HG03378 (cell line): ENCODE data around the gene FKBP8.
"Not testable (repeated sequence)": the region's sequence is repeated elsewhere in the genome, so short reads cannot be mapped to it uniquely, and the experiment has no call there.

Experiments
- ATAC-seq: cut with Tn5 transposase; IDR thresholded peaks from one replicate; pipeline ENCODE4 v1.9.1; 2021; ENCODE audit warnings: mild to moderate bottlenecking, moderate library complexity; ENCODE audit not compliant: unreplicated experiment

Gene FKBP8

DNA sequence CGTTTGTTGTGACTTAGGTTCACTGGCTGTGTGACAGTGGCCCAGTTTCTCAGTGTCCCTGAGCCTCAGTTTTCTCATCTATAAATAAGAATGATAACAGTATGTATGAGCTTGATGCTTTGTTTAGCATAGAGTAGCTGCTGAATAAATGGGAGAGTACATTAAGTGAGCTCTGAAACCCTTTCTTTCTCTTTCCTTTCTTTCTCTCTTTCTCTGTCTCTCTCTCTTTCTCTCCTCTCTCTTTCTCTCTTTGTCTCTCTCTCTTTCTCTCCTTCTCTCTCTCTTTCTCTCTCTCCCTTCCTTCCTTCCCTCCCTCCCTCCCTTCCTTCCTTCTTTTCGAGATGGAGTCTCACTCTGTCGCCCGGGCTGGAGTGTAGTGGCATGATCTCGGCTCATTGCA is 16.3 kb upstream of the FKBP8 start:
- no peak for ATAC-seq

DNA sequence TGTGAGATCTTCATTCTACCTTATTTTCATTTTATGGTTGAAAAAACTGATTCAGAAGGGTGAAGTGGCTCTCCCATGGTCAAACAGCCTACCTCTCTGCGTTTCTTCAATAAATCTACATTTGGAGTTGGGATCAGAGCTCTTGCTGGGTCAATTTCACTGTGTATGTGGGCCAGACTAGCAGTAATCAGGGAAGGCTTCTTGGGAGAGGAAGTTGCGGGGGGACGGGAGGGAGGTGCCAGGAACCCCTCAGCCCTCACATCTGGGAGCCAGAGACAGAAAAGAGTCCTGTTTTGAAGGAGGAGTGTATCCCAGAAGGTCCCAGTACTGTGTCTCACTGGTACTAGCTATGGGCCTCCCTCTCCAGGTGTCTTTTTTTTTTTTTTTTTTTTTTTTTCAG is 15.2 kb upstream of the FKBP8 start:
- no peak for ATAC-seq

DNA sequence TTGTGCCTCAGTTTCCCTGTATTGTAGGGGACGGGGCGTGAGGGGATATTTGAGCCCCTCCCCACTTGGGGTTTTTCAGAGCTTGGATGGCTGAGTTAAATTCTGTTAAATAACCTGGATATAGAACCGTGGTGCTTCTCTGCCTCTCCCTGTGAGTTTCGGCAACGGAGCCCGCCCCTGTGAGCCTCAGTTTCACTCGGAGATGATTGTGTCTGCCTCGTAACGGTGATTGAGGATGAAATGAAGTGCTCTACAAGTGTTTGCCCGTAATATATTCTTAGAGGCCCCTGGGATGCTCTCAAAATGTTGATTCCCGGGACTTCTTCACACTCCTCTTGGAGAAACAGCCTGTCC is 14.8 kb upstream of the FKBP8 start:
- no peak for ATAC-seq

DNA sequence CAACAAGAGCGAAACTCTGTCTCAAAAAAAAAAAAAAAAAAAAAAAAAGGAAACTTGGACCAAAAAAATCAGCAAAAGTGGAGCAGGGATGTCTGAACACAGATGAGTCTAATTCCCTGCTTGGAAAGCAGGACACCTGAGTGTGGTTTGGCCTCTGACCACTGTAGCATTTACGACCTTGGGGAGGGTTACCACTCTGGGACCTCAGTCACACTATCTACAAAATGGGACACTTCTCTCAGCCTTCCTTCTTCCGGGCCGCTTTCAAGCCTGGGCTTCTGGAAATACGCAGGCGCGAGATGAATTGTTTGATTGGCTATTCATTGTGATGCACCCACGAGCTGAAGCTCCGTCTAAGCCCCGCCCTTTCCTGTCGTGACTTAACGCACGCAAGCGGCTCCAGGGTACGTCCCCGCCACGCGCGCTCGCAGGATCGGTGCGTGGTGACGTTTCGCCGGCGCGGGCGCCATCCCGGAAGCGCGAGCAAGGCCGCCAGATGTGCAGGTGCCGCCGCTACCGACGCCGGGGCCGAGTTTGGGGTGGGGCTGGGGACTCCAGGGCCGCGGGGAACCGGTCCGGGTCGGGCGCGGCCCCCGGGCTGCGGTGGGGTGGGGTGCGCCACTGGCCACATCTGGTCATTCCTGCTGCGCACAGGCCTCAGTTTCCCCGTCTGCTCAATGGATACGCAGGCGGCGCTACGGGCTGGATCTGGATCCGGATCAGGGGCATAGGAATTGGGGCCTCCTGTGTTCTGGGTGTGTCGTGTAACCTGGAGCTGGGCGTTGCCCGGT is 14.2 kb upstream of the FKBP8 start, which contains the start of gene KXD1:
Gene KXD1, plus strand, starts transcription at position 460 of the 791 bp plus-strand sequence. CDS start 4,187 bp downstream, outside the sequence.
- ATAC-seq: peak; percentile 93

DNA sequence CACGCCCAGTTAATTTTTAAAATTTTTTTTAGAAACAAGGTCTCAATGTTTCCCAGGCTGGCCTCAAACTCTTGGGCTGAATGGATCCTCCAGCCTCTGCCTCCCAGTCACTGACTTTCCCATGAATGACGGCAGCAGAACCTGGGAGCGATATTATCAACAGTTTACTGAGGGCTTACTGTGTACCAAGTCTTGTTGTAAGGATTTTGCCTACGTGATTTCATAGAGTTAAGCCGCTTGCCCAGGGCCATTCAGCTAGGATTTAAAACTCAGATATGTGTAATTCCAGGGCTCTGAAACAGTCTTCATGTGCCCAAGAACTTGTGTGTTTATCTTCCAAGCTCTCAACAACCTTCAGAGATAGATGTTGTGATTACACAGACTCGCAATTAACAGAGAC is 8.3 kb upstream of the FKBP8 start:
- ATAC-seq: no peak

DNA sequence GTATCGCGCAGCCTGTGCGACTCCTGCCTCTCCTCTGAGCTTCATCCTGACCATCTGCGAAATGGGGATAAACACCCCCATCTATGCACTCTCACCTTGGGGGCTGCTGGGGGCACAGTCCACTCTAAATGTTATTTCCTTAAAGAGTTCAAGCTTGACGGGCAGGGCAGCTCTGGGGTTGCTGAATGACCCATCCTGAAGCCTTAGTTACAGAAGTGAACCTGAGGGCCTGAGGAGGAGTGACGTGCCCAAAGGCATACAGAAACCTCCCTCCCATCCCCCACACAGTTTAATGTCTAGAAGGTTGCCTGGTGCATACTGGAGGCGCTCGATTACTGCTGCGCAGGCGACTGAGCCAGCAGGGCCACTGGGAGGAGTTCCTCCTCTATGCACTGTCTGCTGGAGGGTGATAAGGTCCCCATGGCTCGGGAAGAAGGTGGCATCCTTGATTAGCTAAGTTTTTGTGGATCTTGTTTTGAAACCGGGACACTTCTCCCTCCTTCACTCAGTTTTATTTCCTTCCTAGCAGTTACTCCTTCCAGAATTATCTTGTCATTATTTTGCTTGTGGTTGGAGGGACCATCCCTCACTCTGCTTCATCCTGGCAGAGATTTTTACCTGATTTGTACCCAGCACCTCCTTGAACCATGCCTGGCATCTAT is 572 bp upstream of the FKBP8 start:
- peak; percentile 69 for ATAC-seq

DNA sequence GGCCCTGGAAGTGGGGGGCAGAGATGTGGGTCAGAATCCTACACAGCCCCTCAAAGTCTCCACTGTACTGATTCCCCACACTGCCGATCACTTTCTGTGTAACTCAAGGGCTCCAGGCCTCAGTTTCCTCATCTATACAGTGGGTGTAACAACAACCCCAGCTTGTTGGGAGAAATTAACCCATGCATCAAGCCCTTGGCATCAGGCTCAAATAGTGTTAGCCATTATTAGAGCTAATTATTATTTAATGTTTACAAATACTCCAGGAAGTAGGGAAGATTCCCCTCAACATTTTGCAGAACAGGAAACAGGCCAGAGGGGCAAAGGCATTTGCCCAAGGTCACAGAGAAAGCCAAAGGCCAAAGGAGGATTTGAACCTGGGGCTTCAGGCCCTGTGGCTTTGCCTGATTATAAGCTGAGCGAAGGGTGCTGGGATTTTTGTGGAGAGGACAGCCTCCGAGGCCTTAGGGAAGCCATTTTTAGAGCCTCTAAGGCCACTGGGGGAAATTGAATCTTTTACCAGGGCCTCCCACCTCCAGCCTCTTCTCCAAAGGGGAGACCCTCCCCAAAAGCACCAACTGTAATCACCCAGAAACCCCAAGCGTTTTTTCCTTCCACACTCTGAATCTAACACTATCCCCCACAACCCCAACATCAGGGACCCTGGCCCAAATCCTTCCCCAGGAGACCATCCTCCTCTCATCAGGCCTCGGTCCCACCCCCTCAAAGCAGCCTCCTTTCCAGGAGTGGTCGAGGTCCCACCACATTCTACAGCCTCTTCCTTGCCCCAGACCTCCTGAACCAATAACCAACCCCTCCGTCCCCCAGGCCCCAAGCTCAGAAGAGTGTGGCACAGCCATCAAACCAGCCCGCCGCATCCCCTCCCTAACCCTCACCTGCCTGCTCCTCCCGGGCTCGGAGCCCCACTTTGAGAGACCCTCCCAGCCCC is 1.1 kb downstream of the FKBP8 start:
- ATAC-seq: no peak

DNA sequence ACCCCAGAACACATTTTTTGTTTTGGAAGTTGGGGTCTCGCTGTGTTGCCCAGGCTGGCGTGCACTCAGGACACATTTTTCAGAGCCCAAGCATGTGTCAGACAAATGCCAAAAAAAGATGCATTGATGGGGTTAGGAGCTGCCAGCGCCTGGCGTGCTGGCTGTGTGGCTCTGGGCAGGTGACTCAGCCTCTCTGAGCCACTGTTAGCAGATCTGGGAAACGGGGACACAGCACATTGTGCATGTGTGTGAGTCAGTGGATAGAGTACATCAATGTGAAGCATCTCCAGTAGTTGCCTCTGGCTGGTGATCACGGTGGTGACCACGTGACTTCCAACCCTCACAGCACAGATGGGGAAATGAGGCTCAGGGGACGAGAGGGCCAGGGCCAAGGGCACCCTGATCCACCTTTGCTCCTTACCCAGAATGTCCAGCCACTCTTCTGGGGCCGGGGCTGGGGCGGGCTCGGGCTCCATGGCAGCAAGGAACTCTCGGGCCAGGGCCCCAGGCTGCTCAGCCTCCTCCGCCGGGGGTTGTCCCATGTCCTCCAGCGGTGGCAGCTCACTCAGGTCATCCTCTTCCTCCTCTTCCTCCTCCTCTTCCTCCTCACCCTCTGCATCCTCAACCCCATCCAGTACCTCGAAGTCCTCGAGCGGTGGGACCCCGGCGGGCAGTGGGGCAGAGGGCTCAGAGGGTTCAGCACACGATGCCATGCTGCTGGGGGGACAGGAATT is 1.9 kb downstream of the FKBP8 start:
- no peak for ATAC-seq

DNA sequence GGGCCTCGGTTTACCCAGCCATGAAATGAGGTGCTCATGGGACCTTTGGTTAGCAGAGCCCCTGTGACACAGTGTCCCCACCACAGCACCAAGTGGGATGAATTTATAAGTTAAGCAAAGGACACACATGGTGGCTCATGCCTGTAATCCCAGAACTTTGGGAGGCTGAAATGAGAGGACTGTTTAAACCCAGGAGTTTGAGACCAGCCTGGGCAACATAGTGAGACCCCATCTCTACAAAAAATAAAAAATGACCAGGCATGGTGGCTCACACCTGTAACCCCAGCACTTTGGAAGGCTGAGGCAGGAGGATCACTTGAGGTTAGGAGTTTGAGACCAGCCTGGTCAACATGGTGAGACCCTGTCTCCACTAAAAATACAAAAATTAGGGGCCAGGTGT is 3.2 kb downstream of the FKBP8 start:
- not testable (repeated sequence) for ATAC-seq

DNA sequence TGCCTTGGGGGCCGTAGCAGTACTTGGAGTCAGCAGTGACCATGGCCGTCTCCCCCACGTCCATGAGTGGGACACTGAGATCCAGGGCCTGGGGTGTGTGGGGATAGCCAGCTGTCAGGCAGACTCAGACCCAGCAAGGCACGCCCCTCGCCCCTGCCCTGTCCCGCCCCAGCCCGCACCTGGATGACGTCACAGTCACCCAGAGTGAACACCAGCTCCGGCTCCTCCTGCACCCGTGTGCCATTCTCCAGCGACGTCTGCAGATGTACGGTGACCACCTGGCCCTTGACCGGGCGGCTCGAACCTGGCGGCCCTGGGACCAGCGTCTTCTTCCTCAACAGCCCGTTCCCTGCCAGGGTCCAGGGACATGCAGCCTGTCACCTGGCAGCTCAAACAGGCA is 4.0 kb downstream of the FKBP8 start:
- ATAC-seq: no peak

DNA sequence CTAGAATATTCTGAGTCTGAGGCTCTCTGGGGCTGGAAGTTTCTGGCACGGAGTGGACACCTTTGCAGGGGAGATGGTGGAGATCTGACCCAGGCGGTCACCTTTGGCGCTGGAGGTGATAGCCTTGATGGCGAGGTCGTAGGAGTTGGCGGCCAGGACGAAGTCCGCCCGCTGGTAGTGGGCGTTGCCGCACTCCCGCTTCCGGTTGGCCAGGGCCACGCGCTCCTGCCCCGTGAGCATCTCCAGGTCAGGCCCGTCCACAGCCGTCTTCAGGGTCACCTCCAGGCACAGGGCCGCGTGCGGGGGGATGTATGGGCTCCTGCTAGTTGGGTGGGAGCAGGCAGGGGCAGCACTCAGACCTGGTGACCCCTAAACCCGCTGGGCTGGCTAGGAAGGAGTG is 5.3 kb downstream of the FKBP8 start:
- no peak for ATAC-seq

DNA sequence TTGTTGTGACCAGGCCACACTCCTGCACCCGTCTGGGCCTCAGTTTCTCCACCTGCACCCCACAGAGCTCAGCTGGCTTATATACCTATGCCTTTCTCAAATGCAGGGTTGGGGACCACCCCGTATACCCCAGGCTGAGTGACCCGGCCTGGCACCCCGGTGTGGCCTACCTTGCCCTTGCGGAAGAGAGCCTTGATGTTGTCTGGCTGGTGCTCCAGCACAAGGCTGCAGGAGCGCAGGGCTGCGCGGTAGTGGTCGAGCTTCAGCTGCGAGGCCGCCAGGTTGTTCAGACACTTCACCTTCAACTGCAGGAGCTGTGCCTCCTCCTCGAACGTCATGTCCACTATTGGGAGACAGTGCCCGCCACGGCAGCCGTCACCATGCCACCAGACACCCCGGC is 5.9 kb downstream of the FKBP8 start:
- no peak for ATAC-seq

DNA sequence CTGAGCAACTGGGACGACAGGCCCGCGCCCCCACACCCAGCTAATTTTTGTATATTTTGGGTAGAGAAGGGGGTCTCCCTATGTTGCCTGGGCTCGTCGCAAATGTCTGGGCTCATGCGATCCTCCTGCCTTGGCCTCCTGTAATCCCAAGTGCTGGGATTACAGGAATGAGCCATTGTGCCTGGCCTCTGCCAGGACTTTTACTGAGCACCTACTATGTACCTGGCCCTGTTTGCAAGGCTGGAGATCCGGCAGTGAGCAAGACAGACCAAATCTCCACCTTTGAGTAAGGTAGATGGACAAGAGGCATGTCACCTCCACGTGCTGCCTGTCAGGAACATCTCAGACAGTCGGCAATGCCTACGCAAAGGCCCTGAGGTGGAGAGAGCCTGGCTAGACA is 6.9 kb downstream of the FKBP8 start:
- no peak for ATAC-seq

DNA sequence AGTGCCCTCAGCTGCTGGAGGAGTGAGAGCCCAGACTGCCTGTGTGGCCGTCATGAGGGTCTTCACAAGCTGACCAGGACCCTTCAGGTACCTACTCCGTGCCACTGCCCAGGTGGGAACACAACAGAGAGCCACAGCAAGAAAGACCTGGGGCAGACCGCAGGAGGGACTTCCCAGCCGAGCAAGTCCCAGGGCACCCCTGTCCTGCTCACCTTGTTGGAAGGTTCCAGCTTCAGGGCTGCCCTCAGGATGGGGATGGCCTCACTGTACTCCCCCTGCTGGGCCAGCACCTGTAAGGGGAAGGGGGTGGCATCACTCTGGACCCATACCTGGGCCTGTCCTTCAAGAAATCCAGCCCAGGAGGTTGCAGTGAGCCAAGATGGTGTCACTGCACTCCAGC is 10.3 kb downstream of the FKBP8 start:
- ATAC-seq: no peak

DNA sequence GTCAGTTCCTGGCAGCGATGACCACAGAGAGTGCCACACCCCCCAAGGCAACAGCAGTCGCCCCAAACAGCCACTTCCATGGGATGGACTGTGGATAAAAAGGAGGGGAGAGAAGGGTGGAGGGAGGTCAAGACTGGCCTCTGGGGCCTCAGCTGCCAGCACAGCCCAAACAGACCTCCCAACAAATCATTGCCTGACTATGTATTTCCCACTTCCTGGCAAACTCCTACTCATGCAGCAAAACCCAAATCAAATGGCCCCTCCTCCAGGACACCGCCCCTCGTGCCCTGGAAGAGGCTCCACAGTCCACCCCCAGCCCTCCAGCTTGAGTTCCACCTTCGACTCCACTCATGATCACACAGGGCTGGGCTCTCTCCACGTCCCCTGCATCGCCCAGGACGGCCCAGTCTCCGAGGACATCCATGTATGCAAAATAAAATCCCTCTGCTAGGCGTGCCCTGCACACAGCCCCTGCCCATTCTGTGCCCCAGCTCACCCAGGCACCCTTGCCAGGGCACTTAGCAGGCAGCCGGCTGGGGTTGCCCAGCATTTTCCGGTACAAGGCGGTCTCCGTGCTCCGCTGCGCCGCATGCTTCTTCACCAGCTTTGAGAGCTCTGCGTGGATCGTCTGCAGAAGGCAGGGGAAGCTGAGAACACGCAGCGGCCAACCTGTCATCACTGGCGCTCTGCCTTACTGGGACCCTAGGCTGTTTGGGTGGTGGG is 11.0 kb downstream of the FKBP8 start:
- no peak for ATAC-seq

DNA sequence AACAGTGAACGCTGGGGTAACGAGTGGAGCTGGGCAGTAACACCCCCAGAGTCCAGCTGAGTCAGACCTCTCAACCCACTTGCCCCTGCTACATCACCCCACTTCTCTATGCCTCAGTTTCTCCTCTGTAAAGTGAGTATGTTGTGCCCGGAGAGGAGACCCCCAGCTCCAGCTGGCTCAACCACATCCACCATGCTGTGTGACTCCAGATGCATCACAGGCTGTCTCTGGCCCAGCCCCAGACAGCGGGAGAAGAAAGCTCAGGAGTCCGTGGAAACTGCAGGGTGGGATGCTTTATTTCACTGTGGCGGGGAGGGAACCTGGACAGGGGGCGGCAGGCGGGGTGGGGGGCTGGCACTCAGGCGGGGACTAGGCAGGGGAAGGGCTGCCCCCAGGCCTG is 11.9 kb downstream of the FKBP8 start:
- ATAC-seq: no peak

DNA sequence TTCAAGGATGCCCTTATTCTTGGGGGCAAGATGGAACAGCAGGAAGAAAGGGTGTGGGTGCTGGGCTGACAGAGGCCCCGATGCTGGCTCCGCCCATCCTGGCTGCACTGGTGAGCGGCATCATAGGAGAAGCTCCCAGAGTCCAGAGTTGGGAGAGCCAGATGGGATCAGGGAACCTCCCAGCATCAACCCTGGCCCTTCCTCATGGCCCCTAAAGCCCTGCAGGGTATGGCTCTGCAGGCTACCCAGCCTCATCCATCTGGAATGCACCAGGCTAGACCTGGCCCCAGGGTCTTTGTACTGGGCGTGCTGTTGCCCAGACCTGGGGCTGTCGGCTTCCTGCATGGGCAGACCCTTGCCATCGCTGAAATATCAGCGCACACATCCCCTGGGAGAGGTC is 13.6 kb downstream of the FKBP8 start:
- ATAC-seq: no peak

DNA sequence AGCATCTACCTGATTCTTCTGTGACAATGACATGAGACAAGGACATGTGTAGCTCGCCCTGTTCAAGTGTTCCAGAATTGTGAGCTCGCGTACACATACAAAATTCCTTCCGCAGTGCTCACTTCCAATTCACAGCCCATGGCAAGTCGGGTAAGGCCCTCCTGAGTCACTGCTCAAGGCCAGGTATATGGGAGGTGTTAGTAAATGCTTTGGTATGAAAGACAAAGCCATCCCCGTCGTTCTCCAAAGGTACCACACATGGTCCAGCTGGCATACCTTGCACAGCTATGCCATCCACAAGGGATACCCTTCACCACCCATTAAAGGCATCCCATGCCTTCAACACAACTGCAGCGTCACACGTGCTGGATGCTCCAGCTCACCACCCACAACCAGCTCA is 17.1 kb downstream of the FKBP8 start:
- no peak for ATAC-seq

DNA sequence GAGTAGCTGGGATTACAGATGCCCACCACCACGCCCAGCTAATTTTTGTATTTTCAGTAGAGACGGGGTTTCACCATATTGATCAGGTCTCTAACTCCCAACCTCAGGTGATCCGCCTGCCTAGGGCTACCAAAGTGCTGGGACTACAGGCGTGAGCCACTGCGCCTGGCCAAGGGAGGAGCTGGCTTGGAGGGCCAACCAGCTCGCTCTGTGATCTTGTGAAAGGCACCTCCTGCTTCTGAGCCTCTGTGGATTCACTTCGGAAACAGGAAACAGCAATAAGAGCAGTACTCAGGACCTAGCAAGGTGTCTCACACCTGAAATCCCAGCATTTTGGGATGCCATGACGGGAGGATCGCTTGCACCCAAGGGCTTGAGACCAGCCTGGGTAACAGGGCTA is 19.5 kb downstream of the FKBP8 start:
- ATAC-seq: no peak

DNA sequence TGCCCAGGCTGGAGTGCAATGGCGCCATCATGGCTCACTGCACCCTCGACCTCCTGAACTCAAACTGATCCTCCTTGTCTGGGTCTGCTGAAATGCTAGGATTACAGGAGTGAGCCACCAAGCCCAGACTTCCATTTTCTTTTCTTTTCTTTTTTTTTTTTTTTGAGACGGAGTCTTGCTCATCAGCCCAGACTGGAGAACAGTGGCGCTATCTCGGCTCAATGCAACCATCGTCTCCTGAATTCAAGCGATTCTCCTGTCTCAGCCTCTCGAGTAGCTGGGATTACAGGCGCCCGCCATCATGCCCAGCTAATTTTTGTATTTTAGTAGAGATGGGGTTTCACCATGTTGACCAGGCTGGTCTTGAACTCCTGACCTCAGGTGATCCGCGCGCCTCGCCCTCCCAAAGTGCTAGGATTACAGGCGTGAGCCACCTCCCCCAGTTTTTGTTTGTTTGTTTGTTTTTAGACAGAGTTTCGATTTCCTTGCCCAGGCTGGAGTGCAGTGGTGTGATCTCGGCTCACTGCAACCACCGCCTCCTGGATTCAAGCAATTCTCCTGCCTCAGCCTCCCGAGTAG is 20.4 kb downstream of the FKBP8 start:
- not testable (repeated sequence) for ATAC-seq
